WTC11 (cell line): ENCODE results near the gene DPYSL5. TPM values are rescaled to one million over a fixed set of nuclear protein-coding genes. Genes with fewer than 3 reads are reported as not detected.

ENCODE experiments used
- ATAC-seq: fragments of 200-7000 bp; cut with Tn5 transposase; 2 replicates; pipeline ENCODE4 v1.10.0; 2021; ENCODE audit warnings: mild to moderate bottlenecking, moderate library complexity
- CTCF ChIA-PET: fragments of 300-600 bp; sonication (Branson Sonifier 250); formaldehyde crosslinking; loops from one replicate; lab custom pipeline; 2021; ENCODE audit warnings: antibody characterized with exemption; lab: Charles Lee
- POLR2A ChIA-PET: fragments of 350-600 bp; sonication (Branson Sonifier 250); formaldehyde crosslinking; loops from one replicate; lab custom pipeline; 2021; ENCODE audit warnings: antibody characterized with exemption; lab: Charles Lee
- DNase-seq: peaks from one replicate; pipeline ENCODE4 v3.0.0; 2021; ENCODE audit warnings: low spot score
- H3K27ac Mint-ChIP-seq: 2 replicates; pipeline ENCODE4 v1.8.0; 2021; ENCODE audit warnings: mixed read lengths
- H3K27me3 Mint-ChIP-seq: 2 replicates; pipeline ENCODE4 v1.8.0; 2021; ENCODE audit warnings: low read depth, mild to moderate bottlenecking, moderate library complexity, mixed read lengths
- H3K36me3 Mint-ChIP-seq: 2 replicates; pipeline ENCODE4 v1.8.0; 2021; ENCODE audit warnings: mixed read lengths
- H3K4me1 Mint-ChIP-seq: 2 replicates; pipeline ENCODE4 v1.8.0; 2022; ENCODE audit warnings: mixed read lengths
- H3K4me3 Mint-ChIP-seq: 2 replicates; pipeline ENCODE4 v1.8.0; 2021; ENCODE audit warnings: mild to moderate bottlenecking, moderate library complexity, mixed read lengths
- H3K9me3 Mint-ChIP-seq: 2 replicates; pipeline ENCODE4 v1.8.0; 2021; ENCODE audit warnings: mixed read lengths
- CBFB ChIP-seq: sonication (generic); formaldehyde crosslinking; IDR thresholded peaks from 2 replicates; pipeline ENCODE4 v1.8.1; 2022; ENCODE audit warnings: mild to moderate bottlenecking, low read depth, missing genetic modification reagents
- JUN ChIP-seq: sonication (generic); formaldehyde crosslinking; IDR thresholded peaks from 2 replicates; pipeline ENCODE4 v1.8.0; 2023; ENCODE audit warnings: mild to moderate bottlenecking, missing genetic modification reagents
- MYBL2 ChIP-seq: sonication (generic); formaldehyde crosslinking; IDR thresholded peaks from 2 replicates; pipeline ENCODE4 v1.8.1; 2023; ENCODE audit warnings: mild to moderate bottlenecking, moderate library complexity, missing genetic modification reagents
- NFATC4 ChIP-seq: fragments of 250-450 bp; sonication (Bioruptor Pico); IDR thresholded peaks from 2 replicates; pipeline ENCODE4 v1.9.0; 2021; ENCODE audit warnings: mild to moderate bottlenecking
- NR3C1 ChIP-seq: sonication (generic); formaldehyde crosslinking; conservative IDR thresholded peaks from 2 replicates; pipeline ENCODE4 v1.8.1; 2023; ENCODE audit warnings: low read depth, mild to moderate bottlenecking, missing genetic modification reagents
- OVOL2 ChIP-seq: fragments of 250-450 bp; sonication (Bioruptor Pico); IDR thresholded peaks from 2 replicates; pipeline ENCODE4 v1.9.0; 2021; ENCODE audit warnings: mild to moderate bottlenecking, borderline replicate concordance
- PRRX2 ChIP-seq: fragments of 250-450 bp; sonication (Bioruptor Pico); IDR thresholded peaks from 2 replicates; pipeline ENCODE4 v1.8.0; 2021; ENCODE audit warnings: mild to moderate bottlenecking
- TCF7 ChIP-seq: sonication (generic); formaldehyde crosslinking; IDR thresholded peaks from 2 replicates; pipeline ENCODE4 v1.8.0; 2022; ENCODE audit warnings: mild to moderate bottlenecking, low read depth, missing genetic modification reagents, moderate library complexity
- ZNF138 ChIP-seq: sonication (generic); formaldehyde crosslinking; conservative IDR thresholded peaks from 2 replicates; pipeline ENCODE4 v1.8.1; 2022; ENCODE audit warnings: mild to moderate bottlenecking, moderate library complexity, missing genetic modification reagents
- ZNF396 ChIP-seq: fragments of 250-450 bp; sonication (Bioruptor Pico); IDR thresholded peaks from 2 replicates; pipeline ENCODE4 v1.8.0; 2021; ENCODE audit warnings: mild to moderate bottlenecking, moderate library complexity, borderline replicate concordance
- total RNA-seq: library from RNA; stranded (reverse); gene quantifications from 3 replicates; pipeline ENCODE4 v1.2.3, GENCODE V29; 2021
- TF ChIP-seq, protein P1 (sequence below): sonication (generic); formaldehyde crosslinking; IDR thresholded peaks from 2 replicates; pipeline ENCODE4 v1.8.0; 2023; ENCODE audit warnings: mild to moderate bottlenecking, missing genetic modification reagents
- TF ChIP-seq, protein P2 (sequence below): sonication (generic); formaldehyde crosslinking; IDR thresholded peaks from 2 replicates; pipeline ENCODE4 v1.8.1; 2023; ENCODE audit warnings: mild to moderate bottlenecking, missing genetic modification reagents, borderline replicate concordance
- TF ChIP-seq, protein P3 (sequence below): sonication (generic); formaldehyde crosslinking; IDR thresholded peaks from 2 replicates; pipeline ENCODE4 v1.8.0; 2022; ENCODE audit warnings: mild to moderate bottlenecking, missing genetic modification reagents
- TF ChIP-seq, protein P4 (sequence below): fragments of 250-450 bp; sonication (Bioruptor Pico); IDR thresholded peaks from 2 replicates; pipeline ENCODE4 v1.9.0; 2021; ENCODE audit warnings: mild to moderate bottlenecking
- TF ChIP-seq, protein P5 (sequence below): sonication (generic); formaldehyde crosslinking; IDR thresholded peaks from 2 replicates; pipeline ENCODE4 v1.8.0; 2022; ENCODE audit warnings: mild to moderate bottlenecking, missing genetic modification reagents
- TF ChIP-seq, protein P6 (sequence below): sonication (generic); formaldehyde crosslinking; IDR thresholded peaks from 2 replicates; pipeline ENCODE4 v1.8.1; 2022; ENCODE audit warnings: missing genetic modification reagents, borderline replicate concordance
- TF ChIP-seq, protein P7 (sequence below): fragments of 250-450 bp; sonication (Bioruptor Pico); conservative IDR thresholded peaks from 2 replicates; pipeline ENCODE4 v1.9.0; 2021; ENCODE audit warnings: mild to moderate bottlenecking
- TF ChIP-seq, protein P8 (sequence below): sonication (generic); formaldehyde crosslinking; IDR thresholded peaks from 2 replicates; pipeline ENCODE4 v1.8.1; 2023; ENCODE audit warnings: mild to moderate bottlenecking, missing genetic modification reagents, moderate library complexity

Gene DPYSL5
- total RNA-seq, 1 experiment from 2014 or later: 12.1 TPM

DNA sequence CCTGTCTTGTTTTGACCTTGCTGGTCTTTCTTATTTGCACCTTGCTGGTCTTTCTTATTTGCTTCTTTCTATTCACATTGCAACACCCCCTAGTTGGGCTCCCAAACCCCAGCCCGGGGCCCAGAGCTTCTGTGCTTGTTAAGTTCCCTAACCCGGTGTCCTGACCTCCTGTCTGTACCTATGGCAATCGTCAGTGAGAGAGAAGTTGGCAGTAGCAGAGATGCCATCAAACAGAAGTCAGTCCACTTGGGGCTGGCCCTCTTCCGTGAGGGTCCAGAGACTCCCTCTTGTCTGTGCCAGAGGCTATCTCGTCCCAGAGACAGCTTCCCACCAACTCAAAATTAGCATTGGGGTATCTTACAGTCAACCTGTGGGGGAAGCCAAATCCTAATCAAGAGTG is 55.7 kb downstream of the DPYSL5 start:
- Mint-ChIP-seq H3K4me3 (no peak overlapping the region), H3K36me3 (no peaks in the 10 kb centered on the region), H3K9me3 (no peaks in the 10 kb centered on the region)
- CTCF ChIA-PET: interaction anchor here (0.8 to 1.2 kb wide), 2 partner anchors 58 kb away, joined by 3 read pairs; no protein-coding TSS in a partner anchor
- TF ChIP-seq, protein P1, sequence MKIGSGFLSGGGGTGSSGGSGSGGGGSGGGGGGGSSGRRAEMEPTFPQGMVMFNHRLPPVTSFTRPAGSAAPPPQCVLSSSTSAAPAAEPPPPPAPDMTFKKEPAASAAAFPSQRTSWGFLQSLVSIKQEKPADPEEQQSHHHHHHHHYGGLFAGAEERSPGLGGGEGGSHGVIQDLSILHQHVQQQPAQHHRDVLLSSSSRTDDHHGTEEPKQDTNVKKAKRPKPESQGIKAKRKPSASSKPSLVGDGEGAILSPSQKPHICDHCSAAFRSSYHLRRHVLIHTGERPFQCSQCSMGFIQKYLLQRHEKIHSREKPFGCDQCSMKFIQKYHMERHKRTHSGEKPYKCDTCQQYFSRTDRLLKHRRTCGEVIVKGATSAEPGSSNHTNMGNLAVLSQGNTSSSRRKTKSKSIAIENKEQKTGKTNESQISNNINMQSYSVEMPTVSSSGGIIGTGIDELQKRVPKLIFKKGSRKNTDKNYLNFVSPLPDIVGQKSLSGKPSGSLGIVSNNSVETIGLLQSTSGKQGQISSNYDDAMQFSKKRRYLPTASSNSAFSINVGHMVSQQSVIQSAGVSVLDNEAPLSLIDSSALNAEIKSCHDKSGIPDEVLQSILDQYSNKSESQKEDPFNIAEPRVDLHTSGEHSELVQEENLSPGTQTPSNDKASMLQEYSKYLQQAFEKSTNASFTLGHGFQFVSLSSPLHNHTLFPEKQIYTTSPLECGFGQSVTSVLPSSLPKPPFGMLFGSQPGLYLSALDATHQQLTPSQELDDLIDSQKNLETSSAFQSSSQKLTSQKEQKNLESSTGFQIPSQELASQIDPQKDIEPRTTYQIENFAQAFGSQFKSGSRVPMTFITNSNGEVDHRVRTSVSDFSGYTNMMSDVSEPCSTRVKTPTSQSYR: no peak
- TF ChIP-seq PRRX2 (CRISPR knock-in tag) (no peak), NFATC4 (CRISPR knock-in tag) (no peak), ZNF396 (CRISPR knock-in tag) (no peak), CBFB (CRISPR knock-in tag) (no peak)
- TF ChIP-seq, protein P2, sequence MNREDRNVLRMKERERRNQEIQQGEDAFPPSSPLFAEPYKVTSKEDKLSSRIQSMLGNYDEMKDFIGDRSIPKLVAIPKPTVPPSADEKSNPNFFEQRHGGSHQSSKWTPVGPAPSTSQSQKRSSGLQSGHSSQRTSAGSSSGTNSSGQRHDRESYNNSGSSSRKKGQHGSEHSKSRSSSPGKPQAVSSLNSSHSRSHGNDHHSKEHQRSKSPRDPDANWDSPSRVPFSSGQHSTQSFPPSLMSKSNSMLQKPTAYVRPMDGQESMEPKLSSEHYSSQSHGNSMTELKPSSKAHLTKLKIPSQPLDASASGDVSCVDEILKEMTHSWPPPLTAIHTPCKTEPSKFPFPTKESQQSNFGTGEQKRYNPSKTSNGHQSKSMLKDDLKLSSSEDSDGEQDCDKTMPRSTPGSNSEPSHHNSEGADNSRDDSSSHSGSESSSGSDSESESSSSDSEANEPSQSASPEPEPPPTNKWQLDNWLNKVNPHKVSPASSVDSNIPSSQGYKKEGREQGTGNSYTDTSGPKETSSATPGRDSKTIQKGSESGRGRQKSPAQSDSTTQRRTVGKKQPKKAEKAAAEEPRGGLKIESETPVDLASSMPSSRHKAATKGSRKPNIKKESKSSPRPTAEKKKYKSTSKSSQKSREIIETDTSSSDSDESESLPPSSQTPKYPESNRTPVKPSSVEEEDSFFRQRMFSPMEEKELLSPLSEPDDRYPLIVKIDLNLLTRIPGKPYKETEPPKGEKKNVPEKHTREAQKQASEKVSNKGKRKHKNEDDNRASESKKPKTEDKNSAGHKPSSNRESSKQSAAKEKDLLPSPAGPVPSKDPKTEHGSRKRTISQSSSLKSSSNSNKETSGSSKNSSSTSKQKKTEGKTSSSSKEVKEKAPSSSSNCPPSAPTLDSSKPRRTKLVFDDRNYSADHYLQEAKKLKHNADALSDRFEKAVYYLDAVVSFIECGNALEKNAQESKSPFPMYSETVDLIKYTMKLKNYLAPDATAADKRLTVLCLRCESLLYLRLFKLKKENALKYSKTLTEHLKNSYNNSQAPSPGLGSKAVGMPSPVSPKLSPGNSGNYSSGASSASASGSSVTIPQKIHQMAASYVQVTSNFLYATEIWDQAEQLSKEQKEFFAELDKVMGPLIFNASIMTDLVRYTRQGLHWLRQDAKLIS (CRISPR knock-in tag): no peak
- TF ChIP-seq, protein P3, sequence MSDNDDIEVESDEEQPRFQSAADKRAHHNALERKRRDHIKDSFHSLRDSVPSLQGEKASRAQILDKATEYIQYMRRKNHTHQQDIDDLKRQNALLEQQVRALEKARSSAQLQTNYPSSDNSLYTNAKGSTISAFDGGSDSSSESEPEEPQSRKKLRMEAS (CRISPR knock-in tag): no peak
- TF ChIP-seq, protein P4, sequence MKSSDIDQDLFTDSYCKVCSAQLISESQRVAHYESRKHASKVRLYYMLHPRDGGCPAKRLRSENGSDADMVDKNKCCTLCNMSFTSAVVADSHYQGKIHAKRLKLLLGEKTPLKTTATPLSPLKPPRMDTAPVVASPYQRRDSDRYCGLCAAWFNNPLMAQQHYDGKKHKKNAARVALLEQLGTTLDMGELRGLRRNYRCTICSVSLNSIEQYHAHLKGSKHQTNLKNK (CRISPR knock-in tag): no peak
- TF ChIP-seq, all 79 proteins: peak for 0
- Mint-ChIP-seq H3K27ac (no peak overlapping the region), H3K27me3 (peaks cover 9% of the 10 kb centered on the region), H3K4me1 (peaks cover 29% of the 10 kb centered on the region)
- ATAC-seq (no peak), DNase-seq (no peak)
- POLR2A ChIA-PET: no interaction called here

DNA sequence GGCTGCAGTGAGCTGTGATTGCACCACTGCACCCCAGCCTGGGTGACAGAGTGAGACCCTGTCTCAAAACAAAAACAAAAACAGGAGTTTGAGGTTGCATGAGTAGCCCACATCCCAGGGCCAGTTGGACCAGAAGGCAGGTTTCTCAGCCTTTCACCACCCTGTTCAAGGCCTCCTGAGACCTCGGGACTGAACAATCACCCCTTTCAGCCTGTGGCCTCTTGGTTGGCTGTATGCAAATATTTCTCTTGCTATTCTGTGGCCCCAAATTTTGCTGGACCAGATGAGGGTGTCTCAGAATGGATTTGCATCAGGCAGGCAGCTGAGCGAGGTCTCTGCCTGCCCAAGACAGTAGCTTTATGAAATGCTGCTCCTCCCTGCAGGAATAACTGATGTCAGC is 56.9 kb downstream of the DPYSL5 start:
- peaks cover 29% of the 10 kb centered on the region for H3K4me1 Mint-ChIP-seq
- no peak overlapping the region for H3K4me3 Mint-ChIP-seq
- DNase-seq (no peak), ATAC-seq (no peak)
- H3K9me3 Mint-ChIP-seq: no peaks in the 10 kb centered on the region
- H3K36me3 Mint-ChIP-seq: no peaks in the 10 kb centered on the region
- peaks cover 9% of the 10 kb centered on the region for H3K27me3 Mint-ChIP-seq
- no peak overlapping the region for H3K27ac Mint-ChIP-seq
- CTCF ChIA-PET: interaction anchor here (1.1 to 2.5 kb wide), 4 partner anchors 18 to 59 kb away, joined by 3 to 13 read pairs (median 6); no protein-coding TSS in a partner anchor
- POLR2A ChIA-PET: no interaction called here
- no peak for TF ChIP-seq OVOL2 (CRISPR knock-in tag)
- TF ChIP-seq NR3C1: no peak
- TF ChIP-seq, protein P5, sequence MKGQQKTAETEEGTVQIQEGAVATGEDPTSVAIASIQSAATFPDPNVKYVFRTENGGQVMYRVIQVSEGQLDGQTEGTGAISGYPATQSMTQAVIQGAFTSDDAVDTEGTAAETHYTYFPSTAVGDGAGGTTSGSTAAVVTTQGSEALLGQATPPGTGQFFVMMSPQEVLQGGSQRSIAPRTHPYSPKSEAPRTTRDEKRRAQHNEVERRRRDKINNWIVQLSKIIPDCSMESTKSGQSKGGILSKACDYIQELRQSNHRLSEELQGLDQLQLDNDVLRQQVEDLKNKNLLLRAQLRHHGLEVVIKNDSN (CRISPR knock-in tag): no peak
- TF ChIP-seq MYBL2 (CRISPR knock-in tag): no peak
- TF ChIP-seq, protein P4 (CRISPR knock-in tag): no peak
- TF ChIP-seq, protein P6, sequence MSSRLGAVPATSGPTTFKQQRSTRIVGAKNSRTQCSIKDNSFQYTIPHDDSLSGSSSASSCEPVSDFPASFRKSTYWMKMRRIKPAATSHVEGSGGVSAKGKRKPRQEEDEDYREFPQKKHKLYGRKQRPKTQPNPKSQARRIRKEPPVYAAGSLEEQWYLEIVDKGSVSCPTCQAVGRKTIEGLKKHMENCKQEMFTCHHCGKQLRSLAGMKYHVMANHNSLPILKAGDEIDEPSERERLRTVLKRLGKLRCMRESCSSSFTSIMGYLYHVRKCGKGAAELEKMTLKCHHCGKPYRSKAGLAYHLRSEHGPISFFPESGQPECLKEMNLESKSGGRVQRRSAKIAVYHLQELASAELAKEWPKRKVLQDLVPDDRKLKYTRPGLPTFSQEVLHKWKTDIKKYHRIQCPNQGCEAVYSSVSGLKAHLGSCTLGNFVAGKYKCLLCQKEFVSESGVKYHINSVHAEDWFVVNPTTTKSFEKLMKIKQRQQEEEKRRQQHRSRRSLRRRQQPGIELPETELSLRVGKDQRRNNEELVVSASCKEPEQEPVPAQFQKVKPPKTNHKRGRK (CRISPR knock-in tag): no peak
- no peak for TF ChIP-seq JUN
- TF ChIP-seq ZNF138 (CRISPR knock-in tag): no peak
- no peak for TF ChIP-seq TCF7
- TF ChIP-seq, protein P7, sequence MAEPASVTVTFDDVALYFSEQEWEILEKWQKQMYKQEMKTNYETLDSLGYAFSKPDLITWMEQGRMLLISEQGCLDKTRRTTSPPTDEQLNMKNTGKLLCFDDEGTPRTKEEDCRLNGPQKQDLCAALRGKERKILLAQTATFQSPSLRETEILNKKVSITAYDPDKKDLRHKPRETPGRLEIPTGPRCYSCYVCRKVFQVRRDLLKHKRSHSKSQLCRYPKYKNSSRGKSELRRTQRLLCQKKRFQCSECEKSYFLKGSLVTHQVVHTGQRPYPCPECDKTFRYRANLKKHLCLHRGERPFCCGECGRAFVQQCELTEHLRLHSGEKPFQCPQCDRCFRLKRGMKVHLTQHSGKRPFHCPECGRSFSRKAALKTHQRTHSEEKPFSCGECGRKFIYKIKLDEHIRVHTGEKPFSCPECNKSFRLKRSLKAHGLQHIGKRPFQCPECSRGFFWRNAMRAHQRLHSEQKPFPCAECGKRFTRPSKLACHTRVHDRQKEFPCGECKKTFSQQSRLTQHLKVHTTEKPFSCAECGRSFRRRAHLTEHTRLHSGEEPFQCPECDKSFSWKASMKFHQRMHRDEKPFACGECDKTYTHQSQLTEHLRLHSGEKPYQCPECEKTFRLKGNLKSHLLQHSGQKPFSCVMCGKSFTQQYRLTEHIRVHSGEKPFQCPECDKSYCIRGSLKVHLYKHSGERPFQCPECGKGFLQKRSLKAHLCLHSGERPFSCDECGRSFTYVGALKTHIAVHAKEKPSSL (CRISPR knock-in tag): no peak
- TF ChIP-seq, protein P8, sequence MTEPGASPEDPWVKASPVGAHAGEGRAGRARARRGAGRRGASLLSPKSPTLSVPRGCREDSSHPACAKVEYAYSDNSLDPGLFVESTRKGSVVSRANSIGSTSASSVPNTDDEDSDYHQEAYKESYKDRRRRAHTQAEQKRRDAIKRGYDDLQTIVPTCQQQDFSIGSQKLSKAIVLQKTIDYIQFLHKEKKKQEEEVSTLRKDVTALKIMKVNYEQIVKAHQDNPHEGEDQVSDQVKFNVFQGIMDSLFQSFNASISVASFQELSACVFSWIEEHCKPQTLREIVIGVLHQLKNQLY (CRISPR knock-in tag): no peak
